Mammary epithelial cell (primary cell): ENCODE results near the gene ELOVL6.

ENCODE experiments used
- EZH2 ChIP-seq: IDR thresholded peaks from 2 replicates; pipeline ENCODE4 v1.6.1; 2012; ENCODE audit warnings: low read length, inconsistent platforms, borderline replicate concordance
- TF ChIP-seq, protein P1 (sequence below), 2 donors: IDR thresholded peaks in 1 of 2; conservative IDR thresholded peaks in 1 of 2; 2 replicates each; pipeline ENCODE4 v1.5.1; 2011 to 2012; ENCODE audit warnings: inconsistent platforms in 2 of 2, low read length in 2 of 2, mild to moderate bottlenecking in 2 of 2, control low read depth in 1 of 2, low read depth in 1 of 2; ENCODE audit not compliant: insufficient read depth in 1 of 2; ENCODE audit errors: extremely low read depth in 1 of 2

DNA sequence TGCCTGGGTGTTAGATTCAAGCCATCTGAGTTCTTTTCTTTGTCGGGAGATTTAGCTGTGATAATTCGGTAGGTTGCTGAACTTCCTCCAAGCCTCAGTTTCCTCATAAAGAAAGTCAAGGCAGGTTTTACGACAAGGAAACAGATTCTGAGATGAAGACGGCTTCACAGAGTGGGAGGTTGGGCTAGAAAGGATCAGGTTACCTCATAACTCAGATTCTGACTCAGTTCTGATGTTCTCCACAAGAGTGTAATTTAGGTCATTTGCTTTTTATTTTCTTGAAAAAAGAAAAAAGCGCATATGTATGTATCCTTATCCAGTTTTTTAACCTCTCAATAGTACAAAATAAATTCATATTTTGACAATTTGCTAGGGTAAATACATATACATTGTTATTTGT lies 47.2 kb upstream of the ELOVL6 start:
- TF ChIP-seq, protein P1, sequence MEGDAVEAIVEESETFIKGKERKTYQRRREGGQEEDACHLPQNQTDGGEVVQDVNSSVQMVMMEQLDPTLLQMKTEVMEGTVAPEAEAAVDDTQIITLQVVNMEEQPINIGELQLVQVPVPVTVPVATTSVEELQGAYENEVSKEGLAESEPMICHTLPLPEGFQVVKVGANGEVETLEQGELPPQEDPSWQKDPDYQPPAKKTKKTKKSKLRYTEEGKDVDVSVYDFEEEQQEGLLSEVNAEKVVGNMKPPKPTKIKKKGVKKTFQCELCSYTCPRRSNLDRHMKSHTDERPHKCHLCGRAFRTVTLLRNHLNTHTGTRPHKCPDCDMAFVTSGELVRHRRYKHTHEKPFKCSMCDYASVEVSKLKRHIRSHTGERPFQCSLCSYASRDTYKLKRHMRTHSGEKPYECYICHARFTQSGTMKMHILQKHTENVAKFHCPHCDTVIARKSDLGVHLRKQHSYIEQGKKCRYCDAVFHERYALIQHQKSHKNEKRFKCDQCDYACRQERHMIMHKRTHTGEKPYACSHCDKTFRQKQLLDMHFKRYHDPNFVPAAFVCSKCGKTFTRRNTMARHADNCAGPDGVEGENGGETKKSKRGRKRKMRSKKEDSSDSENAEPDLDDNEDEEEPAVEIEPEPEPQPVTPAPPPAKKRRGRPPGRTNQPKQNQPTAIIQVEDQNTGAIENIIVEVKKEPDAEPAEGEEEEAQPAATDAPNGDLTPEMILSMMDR (conservative IDR thresholded peaks at IDR 0.05 in 1 of 2, IDR thresholded peaks at IDR 0.05 in 1 of 2; ENCODE audit: extremely low read depth in 1 of 2, insufficient read depth in 1 of 2, low read depth in 1 of 2, low read length in 2 of 2) = no peak
- no peak for TF ChIP-seq EZH2
